IMR-90 (cell line): ENCODE measurements around the gene ACTL6B. TPM values are rescaled to one million over a fixed set of nuclear protein-coding genes. Genes with fewer than 3 reads are reported as not detected.

ENCODE experiments used
- ATAC-seq: fragments of 200-7000 bp; cut with Tn5 transposase; 2 replicates; pipeline ENCODE4 v1.9.1; 2020; ENCODE audit warnings: low read depth, mild to moderate bottlenecking, moderate library complexity
- BruUV-seq: library from RNA; stranded (reverse); fragments of 400-500 nt; replicated peaks from 2 replicates; lab custom pipeline; 2021; lab: Mats Ljungman, UMichigan
- CTCF ChIA-PET: fragments of 300-600 bp; formaldehyde crosslinking; extraction: SDS; loops from one replicate; lab custom pipeline; 2021; ENCODE audit warnings: antibody characterized with exemption; lab: Yijun Ruan, JAX
- POLR2A ChIA-PET: fragments of 300-600 bp; sonication (Branson Sonifier 250); formaldehyde crosslinking; loops from one replicate; lab custom pipeline; 2022; ENCODE audit warnings: antibody characterized with exemption; ENCODE audit not compliant: unreplicated experiment; lab: Charles Lee
- DNase-seq: peaks from one replicate; pipeline ENCODE4 v3.0.0; 2013
- H2AFZ ChIP-seq: replicated peaks from 2 replicates; pipeline ENCODE3; 2013; ENCODE audit warnings: low read length, mild to moderate bottlenecking; ENCODE audit not compliant: poor library complexity
- H2AK5ac ChIP-seq: 2 replicates; pipeline ENCODE4 v1.6.1; 2013; ENCODE audit warnings: low read depth, low read length, inconsistent platforms
- H2AK9ac ChIP-seq: replicated peaks from 2 replicates; pipeline ENCODE3; 2013; ENCODE audit warnings: mild to moderate bottlenecking, low read depth, low read length, moderate library complexity; ENCODE audit not compliant: poor library complexity
- H2BK120ac ChIP-seq: 2 replicates; pipeline ENCODE4 v1.6.1; 2013; ENCODE audit warnings: low read depth, low read length, inconsistent platforms
- H2BK15ac ChIP-seq: 3 replicates; pipeline ENCODE4 v1.6.1; 2013; ENCODE audit warnings: low read depth, low read length, inconsistent platforms
- H2BK20ac ChIP-seq: 2 replicates; pipeline ENCODE4 v1.6.1; 2013; ENCODE audit warnings: low read depth, mild to moderate bottlenecking, inconsistent platforms, low read length, moderate library complexity
- H2BK5ac ChIP-seq: 2 replicates; pipeline ENCODE4 v1.6.1; 2013; ENCODE audit warnings: mild to moderate bottlenecking, low read depth, low read length, inconsistent platforms; ENCODE audit not compliant: poor library complexity, severe bottlenecking
- H3K14ac ChIP-seq: replicated peaks from 2 replicates; pipeline ENCODE4 v1.6.1; 2013; ENCODE audit warnings: low read depth, low read length, inconsistent platforms
- H3K18ac ChIP-seq: 2 replicates; pipeline ENCODE4 v1.6.1; 2013; ENCODE audit warnings: low read depth, low read length, control low read depth
- H3K23ac ChIP-seq: 2 replicates; pipeline ENCODE4 v1.6.1; 2013; ENCODE audit warnings: low read depth, low read length, inconsistent platforms
- H3K27ac ChIP-seq: 2 replicates; pipeline ENCODE4 v1.5.1; 2013; ENCODE audit warnings: mild to moderate bottlenecking, control low read depth, low read length; ENCODE audit not compliant: insufficient read depth
- H3K27me3 ChIP-seq: 2 replicates; pipeline ENCODE4 v1.6.1; 2013; ENCODE audit warnings: low read length; ENCODE audit not compliant: control insufficient read depth, insufficient read depth
- H3K36me3 ChIP-seq: 2 replicates; pipeline ENCODE4 v1.6.1; 2013; ENCODE audit warnings: low read length, mixed read lengths; ENCODE audit not compliant: control insufficient read depth, insufficient read depth
- H3K4ac ChIP-seq: 2 replicates; pipeline ENCODE4 v1.6.1; 2013; ENCODE audit warnings: low read depth, low read length, inconsistent platforms
- H3K4me1 ChIP-seq: 2 replicates; pipeline ENCODE4 v1.6.1; 2013; ENCODE audit warnings: low read length, mixed read lengths; ENCODE audit not compliant: control insufficient read depth, insufficient read depth
- H3K4me2 ChIP-seq: 2 replicates; pipeline ENCODE4 v1.6.1; 2013; ENCODE audit warnings: low read depth, mild to moderate bottlenecking, control low read depth, low read length, moderate library complexity
- H3K4me3 ChIP-seq: 2 replicates; pipeline ENCODE4 v1.5.1; 2013; ENCODE audit warnings: low read depth, mild to moderate bottlenecking, control low read depth, low read length, moderate library complexity; ENCODE audit not compliant: insufficient read depth
- H3K56ac ChIP-seq: 2 replicates; pipeline ENCODE4 v1.6.1; 2013; ENCODE audit warnings: low read length, inconsistent platforms; ENCODE audit not compliant: insufficient read depth; ENCODE audit errors: extremely low read depth
- H3K79me1 ChIP-seq, 2 experiments: 2 replicates each; pipeline ENCODE4 v1.6.1; 2013; ENCODE audit warnings: low read length in 2 of 2, inconsistent platforms in 1 of 2, low read depth in 1 of 2
- H3K9ac ChIP-seq: 2 replicates; pipeline ENCODE4 v1.6.1; 2013; ENCODE audit warnings: low read depth, low read length, control low read depth
- H3K9me1 ChIP-seq: 2 replicates; pipeline ENCODE4 v1.6.1; 2013; ENCODE audit warnings: low read length, inconsistent platforms; ENCODE audit not compliant: insufficient read depth
- H3K9me3 ChIP-seq: 2 replicates; pipeline ENCODE4 v1.6.1; 2013; ENCODE audit warnings: low read length; ENCODE audit not compliant: control insufficient read depth, insufficient read depth
- H4K20me1 ChIP-seq: 2 replicates; pipeline ENCODE4 v1.6.1; 2013; ENCODE audit warnings: low read length, inconsistent platforms; ENCODE audit not compliant: insufficient read depth
- H4K5ac ChIP-seq: 2 replicates; pipeline ENCODE4 v1.6.1; 2013; ENCODE audit warnings: mild to moderate bottlenecking, low read depth, low read length, control low read depth
- H4K8ac ChIP-seq, 2 experiments: 2 replicates each; pipeline ENCODE4 v1.6.1; 2013; ENCODE audit warnings: low read depth in 2 of 2, low read length in 2 of 2, control low read depth in 1 of 2, inconsistent platforms in 1 of 2
- H4K91ac ChIP-seq: 2 replicates; pipeline ENCODE4 v1.6.1; 2013; ENCODE audit warnings: low read depth, low read length, inconsistent platforms; ENCODE audit not compliant: insufficient read depth
- RCOR1 ChIP-seq: IDR thresholded peaks from 2 replicates; pipeline ENCODE4 v1.6.1; 2012; ENCODE audit warnings: mild to moderate bottlenecking, low read length, improper control_type of control experiment; ENCODE audit not compliant: insufficient replicate concordance
- RFX5 ChIP-seq: IDR thresholded peaks from 2 replicates; pipeline ENCODE4 v1.8.0; 2012; ENCODE audit warnings: low read depth, mild to moderate bottlenecking, low read length, moderate library complexity
- USF2 ChIP-seq: fragments of 150-350 bp; IDR thresholded peaks from 2 replicates; pipeline ENCODE4 v1.6.1; 2017; ENCODE audit warnings: mild to moderate bottlenecking, antibody characterized with exemption, low read length, low read depth
- WGBS, 2 experiments: methylation state at CpG; one replicate each; pipeline versions ENCODE4 v1.1.5 to v1.1.7; 2013; ENCODE audit warnings: missing lambda C conversion rate in 2 of 2; ENCODE audit not compliant: insufficient read length in 1 of 2; ENCODE audit errors: extremely low coverage in 2 of 2; 5-methylcytosine and 5-hydroxymethylcytosine counted together
- dilution Hi-C: fragments of 300-500 bp; cut with HindIII; formaldehyde crosslinking; loops from one replicate; pipeline ENCODE4 v1.14.3; 2018; ENCODE audit warnings: low sequenced_read_pairs; ENCODE audit not compliant: unreplicated experiment
- in situ Hi-C: fragments of 300-500 bp; cut with MboI; formaldehyde crosslinking; loops from 3 replicates; pipeline ENCODE4 v1.14.3; 2019; ENCODE audit warnings: low sequenced_read_pairs, inconsistent platforms, mixed read lengths
- intact Hi-C: fragments of 100-400 bp; cut with micrococcal nuclease; formaldehyde crosslinking; loops from 2 replicates; pipeline ENCODE4 v1.10.0; 2022
- polyA plus RNA-seq, 3 experiments: library from polyadenylated mRNA; depleted of rRNA; stranded (reverse); fragments of >200 nt; gene quantifications; 2 replicates each; pipeline ENCODE4 v1.2.3, GENCODE V29; 2012; ENCODE audit warnings: low replicate concordance in 1 of 3
- total RNA-seq: library from RNA; depleted of rRNA; stranded (reverse); fragments of >200 nt; gene quantifications from 2 replicates; pipeline ENCODE4 v1.2.3, GENCODE V29; 2012

Gene ACTL6B
- total and polyA plus RNA-seq, 2 of the 4 experiments (the other 2 are of a cell fraction): not detected

DNA sequence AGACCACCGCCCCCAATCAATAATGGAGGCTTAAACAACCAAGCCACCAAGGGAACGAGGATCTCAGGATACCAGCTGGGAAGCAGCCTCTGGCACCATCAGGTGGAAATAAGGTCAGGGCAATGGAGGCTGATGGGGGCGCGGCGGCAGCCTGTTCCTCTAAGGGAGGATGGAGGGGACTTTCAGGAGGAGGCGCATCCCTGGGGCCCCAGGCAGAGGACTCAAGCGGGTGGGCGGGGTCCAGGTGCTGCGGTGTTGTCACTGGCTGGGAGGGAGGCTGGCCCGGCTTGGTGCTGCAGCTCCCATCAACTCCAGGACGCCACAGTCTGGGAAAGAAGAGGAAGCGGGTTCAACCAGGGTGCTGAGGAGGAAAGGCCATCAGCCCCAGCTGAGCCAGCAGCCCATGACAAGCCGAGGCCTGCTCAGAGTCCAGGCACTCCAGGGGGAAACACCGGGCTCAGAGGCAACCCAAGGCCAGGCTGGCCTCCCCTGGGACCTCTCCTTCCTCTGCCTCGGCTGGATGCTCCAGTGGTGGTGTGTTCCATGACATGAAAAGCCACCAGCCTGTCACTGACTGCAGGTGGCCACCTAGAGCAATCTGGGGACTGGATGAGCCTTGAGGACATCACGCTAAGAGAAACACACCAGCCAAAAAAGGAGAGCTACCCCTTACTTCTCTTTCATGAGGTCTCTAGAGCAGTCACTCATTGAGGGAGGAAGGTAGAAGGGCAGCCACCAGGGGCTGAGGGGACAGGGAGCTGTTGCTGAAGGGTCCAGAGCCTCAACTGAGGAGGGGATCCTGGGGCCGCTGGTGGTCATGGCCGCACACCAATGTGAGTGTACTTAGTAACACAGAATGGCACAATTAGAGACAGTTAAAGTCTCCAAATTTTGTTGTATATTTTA, 33.2 kb upstream of the ACTL6B start:
- Histone ChIP-seq H2AK5ac (no peak overlapping the region), H2BK15ac (no peak overlapping the region), H3K18ac (no peak overlapping the region), H3K56ac (no peak overlapping the region), H2BK120ac (no peak overlapping the region), H2AFZ (no peak overlapping the region), H3K79me1 (peaks cover 29 to 55% of the 10 kb centered on the region in 2 experiments), H4K20me1 (peaks cover 61% of the 10 kb centered on the region), H3K4ac (no peak overlapping the region), H2BK5ac (no peak overlapping the region), H3K4me3 (no peak overlapping the region), H3K14ac (no peak overlapping the region), H2BK20ac (no peak overlapping the region), H3K27me3 (no peaks in the 10 kb centered on the region), H4K91ac (no peak overlapping the region), H3K27ac (no peak overlapping the region), H2AK9ac (no peak overlapping the region), H3K4me1 (peaks cover 19% of the 10 kb centered on the region), H3K36me3 (peaks cover 44% of the 10 kb centered on the region), H3K9me1 (no peaks in the 10 kb centered on the region), H4K5ac (no peak overlapping the region), H3K9ac (no peak overlapping the region), H3K4me2 (no peak overlapping the region), H4K8ac (no peak overlapping the region), H3K23ac (no peak overlapping the region), H3K9me3 (no peaks in the 10 kb centered on the region)
- WGBS, 2 experiments: 92% methylated on average over 2 of the region's 18 CpGs; no CpG with 5 or more reads in 1 of the 2 experiments
- POLR2A ChIA-PET: no interaction called here
- dilution Hi-C loops: no loop called here
- ATAC-seq: no peak
- in situ Hi-C loops: loop anchor here (10.0 kb wide), 1 partner anchor 225 kb away; the partner anchor contains the start of gene SPACDR
- no TSS peak for BruUV-seq
- intact Hi-C loops: loop anchor here (2.0 to 5.0 kb wide), 2 partner anchors 87 to 221 kb away; partner anchors contain the start of gene PCOLCE
- TF ChIP-seq RCOR1: no peak
- TF ChIP-seq USF2: no peak
- no peak for TF ChIP-seq RFX5
- CTCF ChIA-PET: interaction anchor here (0.5 to 2.0 kb wide), 5 partner anchors 105 to 234 kb away, joined by 3 to 6 read pairs (median 3); partner anchors contain the start of gene SLC12A9
- DNase-seq: no peak
